Lower leg skin (tissue), 3 donors: ENCODE measurements around the gene PCYOX1L.

Experiments
- POLR2A ChIP-seq, 2 donors: fragments of 450-650 bp; IDR thresholded peaks; one replicate each; pipeline ENCODE4 v1.6.1; 2016 to 2017; ENCODE audit warnings: antibody characterized with exemption in 2 of 2, mild to moderate bottlenecking in 1 of 2, moderate library complexity in 1 of 2
- TF ChIP-seq, protein P1 (sequence below), 3 donors: fragments of 450-650 bp; IDR thresholded peaks; one replicate each; pipeline ENCODE4 v1.5.1; 2016; ENCODE audit warnings: antibody characterized with exemption in 3 of 3, mild to moderate bottlenecking in 3 of 3, moderate library complexity in 2 of 3

DNA sequence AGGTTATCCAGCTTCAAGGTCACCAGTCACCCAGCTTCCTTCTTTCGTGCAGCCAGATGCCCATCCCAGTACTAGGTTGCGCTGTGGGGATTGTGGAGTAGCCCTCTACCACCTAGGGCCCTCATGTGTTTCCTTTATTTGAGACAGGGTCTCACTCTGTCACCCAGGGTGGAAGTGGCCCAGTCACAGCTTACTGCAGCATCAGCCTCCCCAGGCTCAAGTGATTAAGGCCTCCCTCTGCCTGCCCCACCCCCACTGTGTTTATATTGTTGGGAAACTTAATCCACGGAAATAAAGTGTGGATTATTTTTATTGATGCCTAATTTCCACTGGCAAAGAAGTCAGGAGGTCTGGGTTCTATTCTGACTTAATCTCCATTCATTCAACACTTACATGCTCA lies 17.0 kb downstream of the PCYOX1L start:
- TF ChIP-seq, protein P1, sequence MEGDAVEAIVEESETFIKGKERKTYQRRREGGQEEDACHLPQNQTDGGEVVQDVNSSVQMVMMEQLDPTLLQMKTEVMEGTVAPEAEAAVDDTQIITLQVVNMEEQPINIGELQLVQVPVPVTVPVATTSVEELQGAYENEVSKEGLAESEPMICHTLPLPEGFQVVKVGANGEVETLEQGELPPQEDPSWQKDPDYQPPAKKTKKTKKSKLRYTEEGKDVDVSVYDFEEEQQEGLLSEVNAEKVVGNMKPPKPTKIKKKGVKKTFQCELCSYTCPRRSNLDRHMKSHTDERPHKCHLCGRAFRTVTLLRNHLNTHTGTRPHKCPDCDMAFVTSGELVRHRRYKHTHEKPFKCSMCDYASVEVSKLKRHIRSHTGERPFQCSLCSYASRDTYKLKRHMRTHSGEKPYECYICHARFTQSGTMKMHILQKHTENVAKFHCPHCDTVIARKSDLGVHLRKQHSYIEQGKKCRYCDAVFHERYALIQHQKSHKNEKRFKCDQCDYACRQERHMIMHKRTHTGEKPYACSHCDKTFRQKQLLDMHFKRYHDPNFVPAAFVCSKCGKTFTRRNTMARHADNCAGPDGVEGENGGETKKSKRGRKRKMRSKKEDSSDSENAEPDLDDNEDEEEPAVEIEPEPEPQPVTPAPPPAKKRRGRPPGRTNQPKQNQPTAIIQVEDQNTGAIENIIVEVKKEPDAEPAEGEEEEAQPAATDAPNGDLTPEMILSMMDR (IDR thresholded peaks at IDR 0.05), result no peak
- no peak for TF ChIP-seq POLR2A (IDR thresholded peaks at IDR 0.05)
